ENCODE results near the gene ETV7.
A peak's percentile ranks its signal among the peaks of the same experiment; 100 is the strongest.

Gene ETV7

GRCh38 chr6:36386495-36387439, 702 bp downstream of the ETV7 start:
- TF ChIP-seq, protein P1, sequence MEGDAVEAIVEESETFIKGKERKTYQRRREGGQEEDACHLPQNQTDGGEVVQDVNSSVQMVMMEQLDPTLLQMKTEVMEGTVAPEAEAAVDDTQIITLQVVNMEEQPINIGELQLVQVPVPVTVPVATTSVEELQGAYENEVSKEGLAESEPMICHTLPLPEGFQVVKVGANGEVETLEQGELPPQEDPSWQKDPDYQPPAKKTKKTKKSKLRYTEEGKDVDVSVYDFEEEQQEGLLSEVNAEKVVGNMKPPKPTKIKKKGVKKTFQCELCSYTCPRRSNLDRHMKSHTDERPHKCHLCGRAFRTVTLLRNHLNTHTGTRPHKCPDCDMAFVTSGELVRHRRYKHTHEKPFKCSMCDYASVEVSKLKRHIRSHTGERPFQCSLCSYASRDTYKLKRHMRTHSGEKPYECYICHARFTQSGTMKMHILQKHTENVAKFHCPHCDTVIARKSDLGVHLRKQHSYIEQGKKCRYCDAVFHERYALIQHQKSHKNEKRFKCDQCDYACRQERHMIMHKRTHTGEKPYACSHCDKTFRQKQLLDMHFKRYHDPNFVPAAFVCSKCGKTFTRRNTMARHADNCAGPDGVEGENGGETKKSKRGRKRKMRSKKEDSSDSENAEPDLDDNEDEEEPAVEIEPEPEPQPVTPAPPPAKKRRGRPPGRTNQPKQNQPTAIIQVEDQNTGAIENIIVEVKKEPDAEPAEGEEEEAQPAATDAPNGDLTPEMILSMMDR (IDR thresholded peaks at IDR 0.05; ENCODE audit: insufficient read depth, low read depth, low read length, missing control alignments) = no peak
- no peak for DNase-seq (ENCODE audit: low read depth)
- peak overlapping the region; percentile 43 for H3K4me3 ChIP-seq (ENCODE audit: low read depth, low read length)

GRCh38 chr6:36384095-36384494, 3.4 kb downstream of the ETV7 start:
- TF ChIP-seq, protein P1 (IDR thresholded peaks at IDR 0.05; ENCODE audit: insufficient read depth, low read depth, low read length, missing control alignments) = no peak
- DNase-seq (ENCODE audit: low read depth) = no peak
- H3K4me3 ChIP-seq (ENCODE audit: low read depth, low read length) = no peak overlapping the region; the same call in 1 of the 2 replicates

DNA sequence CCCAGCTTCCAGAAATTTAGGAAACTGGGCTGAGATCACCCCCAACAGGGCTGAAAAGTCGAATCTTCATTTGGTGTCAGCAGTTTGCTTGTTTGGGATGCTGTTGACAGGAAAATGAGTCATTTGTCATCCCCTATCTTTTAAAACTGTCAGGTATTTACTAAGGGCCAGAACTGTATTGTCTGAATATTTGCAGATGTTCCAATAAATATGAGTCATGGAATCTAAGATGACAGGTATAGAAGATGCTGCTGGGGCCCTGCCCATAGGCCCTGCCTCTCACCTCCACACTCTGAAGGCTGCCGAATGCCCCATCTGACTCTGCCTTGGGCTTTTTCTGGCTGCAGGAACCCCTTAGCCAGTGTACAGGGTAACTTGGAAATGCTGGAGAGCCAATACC, 3.9 kb downstream of the ETV7 start:
- H3K4me3 ChIP-seq (ENCODE audit: low read depth, low read length) = peak overlapping the region; percentile 26
- no peak for DNase-seq (ENCODE audit: low read depth)
- TF ChIP-seq, protein P1 (IDR thresholded peaks at IDR 0.05; ENCODE audit: insufficient read depth, low read depth, low read length, missing control alignments) = no peak

- TF ChIP-seq, protein P1 (IDR thresholded peaks at IDR 0.05; ENCODE audit: insufficient read depth, low read depth, low read length, missing control alignments) = no peak
- H3K4me3 ChIP-seq (ENCODE audit: low read depth, low read length) = peak overlapping the region; percentile 26
- DNase-seq (ENCODE audit: low read depth) = no peak
Observed at GRCh38 chr6:36382976-36383375, 4.5 kb downstream of the ETV7 start.

- TF ChIP-seq, protein P1 (IDR thresholded peaks at IDR 0.05; ENCODE audit: insufficient read depth, low read depth, low read length, missing control alignments) = no peak
- DNase-seq (ENCODE audit: low read depth) = peak; percentile 78
- peak overlapping the region; percentile 9; the same call in 1 of the 2 replicates for H3K4me3 ChIP-seq (ENCODE audit: low read depth, low read length)
Observed at GRCh38 chr6:36381502-36382389, 5.7 kb downstream of the ETV7 start.

GRCh38 chr6:36380166-36380565, 7.3 kb downstream of the ETV7 start:
- TF ChIP-seq, protein P1 (IDR thresholded peaks at IDR 0.05; ENCODE audit: insufficient read depth, low read depth, low read length, missing control alignments) = no peak
- no peak for DNase-seq (ENCODE audit: low read depth)
- H3K4me3 ChIP-seq (ENCODE audit: low read depth, low read length) = no peak overlapping the region

All from GM12865 (cell line).